Measurements from ENCODE around the gene SLC35F3. TPM values are rescaled to one million over a fixed set of nuclear protein-coding genes. Genes with fewer than 3 reads are reported as not detected.

Gene SLC35F3
- total RNA-seq, 2 experiments from 2014 or later = not detected

DNA sequence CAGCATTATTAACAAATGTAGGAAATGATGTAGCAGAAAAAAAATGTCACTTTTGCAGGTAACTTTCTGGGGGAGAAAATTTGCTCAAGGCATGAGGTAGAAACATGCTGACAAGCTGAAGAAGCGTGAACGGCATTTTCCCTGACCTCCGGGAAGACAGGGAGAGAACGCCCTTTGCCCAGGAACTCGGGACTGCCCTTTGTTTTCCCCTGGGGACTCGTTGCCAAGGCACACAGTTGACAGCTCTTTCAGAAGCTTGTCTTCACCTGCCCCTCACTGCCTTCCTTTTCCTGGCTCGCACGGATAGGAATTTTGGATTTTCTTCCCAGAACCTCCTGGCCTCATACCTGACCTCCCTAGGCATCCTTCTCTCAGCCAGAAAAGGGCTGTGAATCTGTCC, 416.1 kb downstream of the SLC35F3 start:
- no peaks in the 10 kb centered on the region for H3K79me2 ChIP-seq (ENCODE audit: insufficient read depth, low read depth, low read length)
- intact Hi-C loops (cut with micrococcal nuclease; ENCODE audit: unreplicated experiment) = loop anchor here (5.0 to 10.0 kb wide), 2 partner anchors 104 to 157 kb away; partner anchors contain the start of gene TARBP1
- TF ChIP-seq, protein P1, sequence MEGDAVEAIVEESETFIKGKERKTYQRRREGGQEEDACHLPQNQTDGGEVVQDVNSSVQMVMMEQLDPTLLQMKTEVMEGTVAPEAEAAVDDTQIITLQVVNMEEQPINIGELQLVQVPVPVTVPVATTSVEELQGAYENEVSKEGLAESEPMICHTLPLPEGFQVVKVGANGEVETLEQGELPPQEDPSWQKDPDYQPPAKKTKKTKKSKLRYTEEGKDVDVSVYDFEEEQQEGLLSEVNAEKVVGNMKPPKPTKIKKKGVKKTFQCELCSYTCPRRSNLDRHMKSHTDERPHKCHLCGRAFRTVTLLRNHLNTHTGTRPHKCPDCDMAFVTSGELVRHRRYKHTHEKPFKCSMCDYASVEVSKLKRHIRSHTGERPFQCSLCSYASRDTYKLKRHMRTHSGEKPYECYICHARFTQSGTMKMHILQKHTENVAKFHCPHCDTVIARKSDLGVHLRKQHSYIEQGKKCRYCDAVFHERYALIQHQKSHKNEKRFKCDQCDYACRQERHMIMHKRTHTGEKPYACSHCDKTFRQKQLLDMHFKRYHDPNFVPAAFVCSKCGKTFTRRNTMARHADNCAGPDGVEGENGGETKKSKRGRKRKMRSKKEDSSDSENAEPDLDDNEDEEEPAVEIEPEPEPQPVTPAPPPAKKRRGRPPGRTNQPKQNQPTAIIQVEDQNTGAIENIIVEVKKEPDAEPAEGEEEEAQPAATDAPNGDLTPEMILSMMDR (conservative IDR thresholded peaks at IDR 0.05; ENCODE audit: low read length) = no peak
- TF ChIP-seq EZH2phosphoT487 (IDR thresholded peaks at IDR 0.05; ENCODE audit: borderline replicate concordance, low read depth, low read length) = no peak
- ChIA-PET POLR2A (no interaction called here), CTCF (ENCODE audit: unreplicated experiment) (no interaction called here)
- no peaks in the 10 kb centered on the region for H4K20me1 ChIP-seq (ENCODE audit: insufficient read depth, low read length)
- no TSS peak for BruUV-seq (replicated peaks)
- no peak overlapping the region for H2AFZ ChIP-seq (ENCODE audit: low read length)
- no peak overlapping the region for H3K4me2 ChIP-seq (ENCODE audit: low read length)
- no peaks in the 10 kb centered on the region for H3K9me2 ChIP-seq (ENCODE audit: insufficient read depth, low read length)
- H3K4me1 ChIP-seq (ENCODE audit: insufficient read depth, low read length, poor library complexity, severe bottlenecking) = peaks cover under 1% of the 10 kb centered on the region
- H3K4me3 ChIP-seq (ENCODE audit: low read depth, low read length, poor library complexity, severe bottlenecking) = no peak overlapping the region
- DNase-seq (ENCODE audit: low spot score) = no peak
- no peaks in the 10 kb centered on the region for H3K9me3 ChIP-seq (ENCODE audit: low read length)
- H3K27ac ChIP-seq (ENCODE audit: low read depth, low read length, poor library complexity, severe bottlenecking) = no peak overlapping the region
- no peaks in the 10 kb centered on the region for H3K36me3 ChIP-seq (ENCODE audit: insufficient read depth, low read length)

DNA sequence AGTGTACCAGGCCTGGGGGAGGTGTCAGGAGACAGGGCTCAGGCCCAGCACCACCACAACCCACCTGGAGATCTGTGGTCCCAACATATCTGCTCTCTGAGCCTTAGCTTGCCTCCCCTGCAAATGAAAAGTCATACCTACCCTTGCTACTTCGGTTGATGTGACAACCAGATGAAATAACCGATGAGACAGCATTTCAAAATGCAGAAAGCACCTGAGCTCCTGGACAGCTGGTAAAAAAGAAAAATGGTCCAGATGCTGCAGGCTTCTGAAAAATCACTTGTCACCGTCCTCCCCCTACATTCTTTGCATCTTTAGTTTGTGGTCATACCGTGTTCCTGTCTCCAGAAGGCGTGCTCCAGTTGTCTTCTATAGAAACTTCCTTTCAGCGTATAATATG, 416.8 kb downstream of the SLC35F3 start:
- intact Hi-C loops (cut with micrococcal nuclease; ENCODE audit: unreplicated experiment) = loop anchor here (5.0 to 10.0 kb wide), 2 partner anchors 104 to 156 kb away; partner anchors contain the start of gene TARBP1
- TF ChIP-seq EZH2phosphoT487 (IDR thresholded peaks at IDR 0.05; ENCODE audit: borderline replicate concordance, low read depth, low read length) = no peak
- TF ChIP-seq, protein P1 (conservative IDR thresholded peaks at IDR 0.05; ENCODE audit: low read length) = no peak
- H3K36me3 ChIP-seq (ENCODE audit: insufficient read depth, low read length) = no peaks in the 10 kb centered on the region
- H3K79me2 ChIP-seq (ENCODE audit: insufficient read depth, low read depth, low read length) = no peaks in the 10 kb centered on the region
- H3K4me1 ChIP-seq (ENCODE audit: insufficient read depth, low read length, poor library complexity, severe bottlenecking) = no peaks in the 10 kb centered on the region
- H3K9me2 ChIP-seq (ENCODE audit: insufficient read depth, low read length) = no peaks in the 10 kb centered on the region
- DNase-seq (ENCODE audit: low spot score) = peak; percentile 10
- H4K20me1 ChIP-seq (ENCODE audit: insufficient read depth, low read length) = no peaks in the 10 kb centered on the region
- BruUV-seq (replicated peaks) = no TSS peak
- no peak overlapping the region for H3K27ac ChIP-seq (ENCODE audit: low read depth, low read length, poor library complexity, severe bottlenecking)
- CTCF ChIA-PET (ENCODE audit: unreplicated experiment) = no interaction called here
- no peaks in the 10 kb centered on the region for H3K9me3 ChIP-seq (ENCODE audit: low read length)
- no peak overlapping the region for H3K4me3 ChIP-seq (ENCODE audit: low read depth, low read length, poor library complexity, severe bottlenecking)
- H3K4me2 ChIP-seq (ENCODE audit: low read length) = no peak overlapping the region
- no peak overlapping the region for H2AFZ ChIP-seq (ENCODE audit: low read length)
- POLR2A ChIA-PET = interaction anchor here (0.7 kb wide), 1 partner anchor 278 kb away, joined by 3 read pairs; no protein-coding TSS in a partner anchor

DNA sequence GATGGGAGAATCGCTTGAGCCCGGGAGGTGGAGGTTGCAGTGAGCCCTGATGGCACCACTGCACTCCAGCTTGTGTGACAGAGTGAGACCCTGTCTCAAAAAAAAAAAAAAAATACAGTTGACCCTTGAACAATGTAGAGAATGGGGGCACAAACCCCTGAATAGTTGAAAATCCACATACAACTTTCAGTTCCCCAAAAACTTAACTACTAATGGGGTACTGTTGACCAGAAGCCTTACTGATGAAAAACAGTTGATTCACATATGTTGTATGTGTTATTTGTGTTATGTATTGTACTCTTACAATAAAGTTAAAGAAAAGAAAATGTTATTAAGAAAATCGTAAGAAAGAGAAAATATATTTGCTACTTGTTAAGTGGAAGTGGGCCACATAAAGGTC, 417.6 kb downstream of the SLC35F3 start:
- no peaks in the 10 kb centered on the region for H3K79me2 ChIP-seq (ENCODE audit: insufficient read depth, low read depth, low read length)
- H3K9me2 ChIP-seq (ENCODE audit: insufficient read depth, low read length) = no peaks in the 10 kb centered on the region
- H3K4me3 ChIP-seq (ENCODE audit: low read depth, low read length, poor library complexity, severe bottlenecking) = no peak overlapping the region
- H2AFZ ChIP-seq (ENCODE audit: low read length) = no peak overlapping the region
- no peak for DNase-seq (ENCODE audit: low spot score)
- CTCF ChIA-PET (ENCODE audit: unreplicated experiment) = no interaction called here
- no TSS peak for BruUV-seq (replicated peaks)
- no peaks in the 10 kb centered on the region for H3K4me1 ChIP-seq (ENCODE audit: insufficient read depth, low read length, poor library complexity, severe bottlenecking)
- POLR2A ChIA-PET = interaction anchor here (0.7 kb wide), 1 partner anchor 277 kb away, joined by 3 read pairs; no protein-coding TSS in a partner anchor
- no peaks in the 10 kb centered on the region for H3K36me3 ChIP-seq (ENCODE audit: insufficient read depth, low read length)
- no peaks in the 10 kb centered on the region for H3K9me3 ChIP-seq (ENCODE audit: low read length)
- no peak overlapping the region for H3K4me2 ChIP-seq (ENCODE audit: low read length)
- TF ChIP-seq, protein P1 (conservative IDR thresholded peaks at IDR 0.05; ENCODE audit: low read length) = no peak
- no peak for TF ChIP-seq EZH2phosphoT487 (IDR thresholded peaks at IDR 0.05; ENCODE audit: borderline replicate concordance, low read depth, low read length)
- intact Hi-C loops (cut with micrococcal nuclease; ENCODE audit: unreplicated experiment) = loop anchor here (5.0 to 10.0 kb wide), 2 partner anchors 103 to 155 kb away; partner anchors contain the start of gene TARBP1
- no peak overlapping the region for H3K27ac ChIP-seq (ENCODE audit: low read depth, low read length, poor library complexity, severe bottlenecking)
- no peaks in the 10 kb centered on the region for H4K20me1 ChIP-seq (ENCODE audit: insufficient read depth, low read length)
